Myocyte (in vitro differentiated cells): Measurements from ENCODE around the gene ARL8B. TPM values are rescaled to one million over a fixed set of nuclear protein-coding genes. Genes with fewer than 3 reads are reported as not detected.
"Not testable (repeated sequence)": the region's sequence is repeated elsewhere in the genome, so short reads cannot be mapped to it uniquely, and the experiment has no call there.

Experiments used
- DNase-seq: peaks from one replicate; pipeline ENCODE4 v3.0.0-alpha.2; 2012; ENCODE audit warnings: low read depth
- total RNA-seq: library from RNA; depleted of rRNA; stranded (reverse); fragments of >200 nt; gene quantifications from 2 replicates; pipeline ENCODE4 v1.2.3, GENCODE V29; 2014

ARL8B gene
- total RNA-seq, 1 donor from 2014 or later: 62.0 TPM

GRCh38 chr3:5144316-5144994 is 22.4 kb downstream of the ARL8B start:
- no peak for DNase-seq

- no peak for DNase-seq
These were observed 23.0 kb downstream of the ARL8B start for GRCh38 chr3:5145120-5145519.

- DNase-seq: not testable (repeated sequence)
These were observed 25.1 kb downstream of the ARL8B start for GRCh38 chr3:5147152-5147551.

- DNase-seq: no peak
These were observed 27.3 kb downstream of the ARL8B start for GRCh38 chr3:5149306-5149880.

- DNase-seq: no peak
These were observed 29.5 kb downstream of the ARL8B start for GRCh38 chr3:5151586-5151985.

GRCh38 chr3:5153074-5153473 is 31.0 kb downstream of the ARL8B start:
- no peak for DNase-seq

GRCh38 chr3:5155241-5155640 is 33.1 kb downstream of the ARL8B start:
- DNase-seq: no peak

GRCh38 chr3:5160321-5160720 is 38.2 kb downstream of the ARL8B start:
- DNase-seq: no peak

- no peak for DNase-seq
These were observed 39.1 kb downstream of the ARL8B start for GRCh38 chr3:5160940-5161858.

GRCh38 chr3:5162102-5162501 is 40.0 kb downstream of the ARL8B start:
- peak; percentile 76 for DNase-seq

- no peak for DNase-seq
These were observed 43.6 kb downstream of the ARL8B start for GRCh38 chr3:5165698-5166097.

GRCh38 chr3:5166846-5167245 is 44.8 kb downstream of the ARL8B start:
- no peak for DNase-seq

- DNase-seq: no peak
These were observed 46.0 kb downstream of the ARL8B start for GRCh38 chr3:5168110-5168509.

GRCh38 chr3:5169807-5170206 is 47.7 kb downstream of the ARL8B start:
- DNase-seq: no peak

- DNase-seq: no peak
These were observed 48.9 kb downstream of the ARL8B start for GRCh38 chr3:5170975-5171374.

- DNase-seq: no peak
These were observed 49.9 kb downstream of the ARL8B start for GRCh38 chr3:5172018-5172417.

- DNase-seq: not testable (repeated sequence)
These were observed 56.9 kb downstream of the ARL8B start for GRCh38 chr3:5179036-5179435.

GRCh38 chr3:5181469-5182141 is 59.5 kb downstream of the ARL8B start:
- DNase-seq: no peak

- not testable (repeated sequence) for DNase-seq
These were observed 61.6 kb downstream of the ARL8B start for GRCh38 chr3:5183714-5184113.

- DNase-seq: no peak
These were observed 62.4 kb downstream of the ARL8B start for GRCh38 chr3:5184499-5184898.

- no peak for DNase-seq
These were observed 63.1 kb downstream of the ARL8B start for GRCh38 chr3:5185093-5185673.
